Neural progenitor cell (in vitro differentiated cells): ENCODE measurements around the gene VPS45. TPM values are rescaled to one million over a fixed set of nuclear protein-coding genes. Genes with fewer than 3 reads are reported as not detected.
A peak's percentile ranks its signal among the peaks of the same experiment; 100 is the strongest.

Experiments
- DNase-seq: peaks from one replicate; pipeline ENCODE4 v3.0.0-alpha.2; 2016; ENCODE audit warnings: low spot score
- H2AFZ ChIP-seq: fragments of 200-600 bp; sonication (generic); replicated peaks from 2 replicates; pipeline ENCODE4 v1.6.1; 2016; ENCODE audit warnings: antibody characterized with exemption
- H3F3A ChIP-seq: fragments of 200-600 bp; sonication (generic); 2 replicates; pipeline ENCODE4 v1.6.1; 2016; ENCODE audit warnings: antibody characterized with exemption, low read depth
- H3K27ac ChIP-seq: fragments of 200-600 bp; sonication (generic); 2 replicates; pipeline ENCODE4 v1.5.1; 2016; ENCODE audit warnings: mild to moderate bottlenecking
- H3K27me3 ChIP-seq: fragments of 200-600 bp; sonication (generic); 2 replicates; pipeline ENCODE4 v1.6.1; 2016; ENCODE audit warnings: mild to moderate bottlenecking, moderate library complexity
- H3K36me3 ChIP-seq: fragments of 200-600 bp; sonication (generic); 2 replicates; pipeline ENCODE4 v1.5.1; 2016
- H3K4me1 ChIP-seq: fragments of 200-600 bp; sonication (generic); 2 replicates; pipeline ENCODE4 v1.6.1; 2016; ENCODE audit warnings: mixed run types
- H3K4me2 ChIP-seq: fragments of 200-600 bp; sonication (generic); 2 replicates; pipeline ENCODE4 v1.6.1; 2016
- H3K4me3 ChIP-seq: fragments of 200-600 bp; sonication (generic); 2 replicates; pipeline ENCODE4 v1.5.1; 2016
- H3K79me2 ChIP-seq: fragments of 200-600 bp; sonication (generic); 2 replicates; pipeline ENCODE4 v1.6.1; 2016; ENCODE audit warnings: low read depth
- H3K9ac ChIP-seq: fragments of 200-600 bp; sonication (generic); 2 replicates; pipeline ENCODE4 v1.6.1; 2016
- H3K9me3 ChIP-seq: fragments of 200-600 bp; sonication (generic); 2 replicates; pipeline ENCODE4 v1.5.1; 2016; ENCODE audit warnings: low read depth
- H4K20me1 ChIP-seq: fragments of 200-600 bp; sonication (generic); 2 replicates; pipeline ENCODE4 v1.6.1; 2016; ENCODE audit warnings: low read depth
- H3K27ac Mint-ChIP-seq: 3 replicates; pipeline ENCODE4 v1.8.0; 2021; ENCODE audit warnings: mixed read lengths
- H3K27me3 Mint-ChIP-seq: 2 replicates; pipeline ENCODE4 v1.8.0; 2022; ENCODE audit warnings: low read depth, mild to moderate bottlenecking, inconsistent platforms, moderate library complexity, mixed read lengths; ENCODE audit not compliant: insufficient read depth
- H3K36me3 Mint-ChIP-seq: 3 replicates; pipeline ENCODE4 v1.8.0; 2021; ENCODE audit warnings: mixed read lengths
- H3K4me1 Mint-ChIP-seq: 3 replicates; pipeline ENCODE4 v1.8.0; 2021; ENCODE audit warnings: mixed read lengths
- H3K4me3 Mint-ChIP-seq: 3 replicates; pipeline ENCODE4 v1.8.0; 2021; ENCODE audit warnings: mild to moderate bottlenecking, moderate library complexity, mixed read lengths
- H3K9me3 Mint-ChIP-seq: 3 replicates; pipeline ENCODE4 v1.8.0; 2020; ENCODE audit warnings: mixed read lengths
- CTCF ChIP-seq: fragments of 200-600 bp; sonication (generic); IDR thresholded peaks from 2 replicates; pipeline ENCODE4 v1.5.1; 2017; ENCODE audit warnings: antibody characterized with exemption, mild to moderate bottlenecking
- EZH2 ChIP-seq: fragments of 200-600 bp; sonication (generic); IDR thresholded peaks from 2 replicates; pipeline ENCODE4 v1.6.1; 2017; ENCODE audit warnings: antibody characterized with exemption, mild to moderate bottlenecking, moderate library complexity
- EZH2phosphoT487 ChIP-seq: fragments of 200-600 bp; sonication (generic); IDR thresholded peaks from 2 replicates; pipeline ENCODE4 v1.6.1; 2017; ENCODE audit warnings: antibody characterized with exemption
- total RNA-seq: library from RNA; depleted of rRNA; stranded (reverse); fragments of >200 nt; gene quantifications from 2 replicates; pipeline ENCODE4 v1.2.3, GENCODE V29; 2015; ENCODE audit warnings: low replicate concordance

The VPS45 gene
- total RNA-seq, 1 donor from 2014 or later, result 68.7 TPM

DNA sequence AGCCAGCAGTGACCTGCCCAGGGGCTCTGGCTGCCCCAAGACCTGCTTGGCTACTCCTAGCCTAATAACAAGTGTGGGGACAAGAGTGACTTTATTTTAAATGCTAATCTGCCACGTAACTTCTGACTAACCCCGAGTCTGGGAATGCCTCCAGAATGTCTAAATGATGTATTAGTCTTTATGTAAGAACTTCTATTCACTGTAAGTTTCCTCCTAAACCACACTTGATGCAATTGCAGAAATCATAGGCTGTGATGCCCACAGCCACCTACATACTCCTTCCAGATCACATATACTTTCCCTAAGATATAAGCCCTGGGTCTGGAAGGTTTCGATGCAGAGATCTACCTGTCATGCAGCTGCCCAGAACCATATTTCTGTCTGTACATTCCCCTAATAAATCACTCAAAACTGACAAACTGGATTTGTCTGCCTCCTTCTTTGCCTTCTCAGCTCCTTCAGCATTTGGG, 5.9 kb upstream of the VPS45 start:
- H3K27ac Mint-ChIP-seq, result no peak overlapping the region
- Histone ChIP-seq H3K79me2 (peaks cover 20% of the 10 kb centered on the region), H3K4me3 (no peak overlapping the region), H3F3A (peaks cover 6% of the 10 kb centered on the region), H3K27ac (no peak overlapping the region), H4K20me1 (no peaks in the 10 kb centered on the region), H3K36me3 (no peaks in the 10 kb centered on the region), H3K4me1 (peaks cover 9% of the 10 kb centered on the region), H3K9ac (no peak overlapping the region), H2AFZ (no peak overlapping the region), H3K27me3 (no peaks in the 10 kb centered on the region), H3K9me3 (no peaks in the 10 kb centered on the region), H3K4me2 (no peak overlapping the region)
- no peaks in the 10 kb centered on the region for H3K9me3 Mint-ChIP-seq
- TF ChIP-seq EZH2phosphoT487 (no peak), CTCF (no peak), EZH2 (no peak)
- DNase-seq, result no peak
- no peaks in the 10 kb centered on the region for H3K27me3 Mint-ChIP-seq
- H3K4me3 Mint-ChIP-seq, result no peak overlapping the region
- peaks cover 11% of the 10 kb centered on the region for H3K4me1 Mint-ChIP-seq
- peaks cover 2% of the 10 kb centered on the region for H3K36me3 Mint-ChIP-seq

GRCh38 chr1:150062113-150062512, 5.5 kb upstream of the VPS45 start:
- Histone ChIP-seq H3K9me3 (no peaks in the 10 kb centered on the region), H2AFZ (no peak overlapping the region), H3F3A (peaks cover 6% of the 10 kb centered on the region), H3K9ac (no peak overlapping the region), H3K27ac (no peak overlapping the region), H3K36me3 (no peaks in the 10 kb centered on the region), H3K4me2 (no peak overlapping the region), H3K27me3 (no peaks in the 10 kb centered on the region), H4K20me1 (no peaks in the 10 kb centered on the region), H3K4me3 (no peak overlapping the region), H3K79me2 (peaks cover 23% of the 10 kb centered on the region), H3K4me1 (peaks cover 9% of the 10 kb centered on the region)
- no peaks in the 10 kb centered on the region for H3K9me3 Mint-ChIP-seq
- DNase-seq, result no peak
- peaks cover 2% of the 10 kb centered on the region for H3K36me3 Mint-ChIP-seq
- peaks cover 11% of the 10 kb centered on the region for H3K4me1 Mint-ChIP-seq
- no peak overlapping the region for H3K27ac Mint-ChIP-seq
- no peaks in the 10 kb centered on the region for H3K27me3 Mint-ChIP-seq
- TF ChIP-seq EZH2phosphoT487, result no peak
- TF ChIP-seq CTCF, result no peak
- no peak for TF ChIP-seq EZH2
- H3K4me3 Mint-ChIP-seq, result no peak overlapping the region

- Histone ChIP-seq H3K27ac (no peak overlapping the region), H3F3A (peaks cover 4% of the 10 kb centered on the region), H2AFZ (no peak overlapping the region), H3K79me2 (peaks cover 38% of the 10 kb centered on the region), H3K9me3 (no peaks in the 10 kb centered on the region), H3K36me3 (no peaks in the 10 kb centered on the region), H3K4me2 (peak overlapping the region; percentile 86), H3K4me1 (peaks cover 15% of the 10 kb centered on the region), H3K4me3 (peak overlapping the region; percentile 77), H3K27me3 (no peaks in the 10 kb centered on the region), H4K20me1 (no peaks in the 10 kb centered on the region), H3K9ac (no peak overlapping the region)
- peak overlapping the region; percentile 96 for H3K4me3 Mint-ChIP-seq
- no peak for DNase-seq
- no peak for TF ChIP-seq EZH2phosphoT487
- no peaks in the 10 kb centered on the region for H3K27me3 Mint-ChIP-seq
- peaks cover 8% of the 10 kb centered on the region for H3K36me3 Mint-ChIP-seq
- peaks cover 24% of the 10 kb centered on the region for H3K4me1 Mint-ChIP-seq
- H3K27ac Mint-ChIP-seq, result no peak overlapping the region
- no peaks in the 10 kb centered on the region for H3K9me3 Mint-ChIP-seq
These were observed 2.2 kb upstream of the VPS45 start for GRCh38 chr1:150065184-150065871.

DNA sequence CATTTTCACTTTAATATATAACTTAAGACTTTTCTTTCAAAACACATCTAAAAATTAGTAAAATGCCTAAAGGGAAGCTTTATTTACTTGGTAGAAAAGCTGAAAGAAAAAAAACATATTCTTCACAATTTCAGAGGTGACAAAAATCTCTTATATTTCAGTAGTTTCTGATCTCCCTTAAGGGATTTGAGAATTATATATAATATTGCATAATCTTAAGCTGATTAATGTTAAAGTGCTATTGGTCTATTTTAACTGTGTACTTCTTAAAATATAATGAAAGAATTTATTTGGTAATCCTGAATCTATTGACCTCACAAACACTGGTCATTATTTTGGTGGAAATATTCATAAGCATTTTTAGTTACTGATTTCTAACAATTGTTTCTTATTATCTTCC, 1.2 kb upstream of the VPS45 start:
- Mint-ChIP-seq H3K4me1 (peaks cover 24% of the 10 kb centered on the region), H3K9me3 (no peaks in the 10 kb centered on the region), H3K27me3 (no peaks in the 10 kb centered on the region), H3K36me3 (peaks cover 8% of the 10 kb centered on the region), H3K4me3 (peak overlapping the region; percentile 96), H3K27ac (peak overlapping the region; percentile 99)
- TF ChIP-seq EZH2, result no peak
- no peak for TF ChIP-seq CTCF
- no peak for TF ChIP-seq EZH2phosphoT487
- Histone ChIP-seq H3K79me2 (peaks cover 38% of the 10 kb centered on the region), H3K9me3 (no peaks in the 10 kb centered on the region), H3K27me3 (no peaks in the 10 kb centered on the region), H3F3A (peaks cover 4% of the 10 kb centered on the region), H3K36me3 (no peaks in the 10 kb centered on the region), H3K4me2 (peak overlapping the region; percentile 86), H3K4me3 (peak overlapping the region; percentile 77), H3K9ac (peak overlapping the region; percentile 66), H3K27ac (no peak overlapping the region), H2AFZ (peak overlapping the region; percentile 95), H3K4me1 (peaks cover 15% of the 10 kb centered on the region), H4K20me1 (no peaks in the 10 kb centered on the region)
- no peak for DNase-seq
